Ectodermal cell (in vitro differentiated cells): ENCODE results near the gene IRF5.

Experiments used
- H3K27ac ChIP-seq: 2 replicates; pipeline ENCODE4 v1.7.0; 2013; ENCODE audit warnings: mild to moderate bottlenecking, low read depth, low read length; ENCODE audit not compliant: insufficient read depth, poor library complexity, severe bottlenecking
- H3K27me3 ChIP-seq: 2 replicates; pipeline ENCODE4 v1.7.0; 2013; ENCODE audit warnings: mild to moderate bottlenecking, low read length; ENCODE audit not compliant: insufficient read depth, control insufficient read depth, poor library complexity, severe bottlenecking
- H3K36me3 ChIP-seq: one replicate; pipeline ENCODE4 v1.7.0; 2013; ENCODE audit warnings: low read length; ENCODE audit not compliant: control insufficient read depth, insufficient read depth
- H3K4me1 ChIP-seq: one replicate; pipeline ENCODE4 v1.7.0; 2013; ENCODE audit warnings: low read length; ENCODE audit not compliant: control insufficient read depth, insufficient read depth
- H3K4me3 ChIP-seq: 2 replicates; pipeline ENCODE4 v1.7.0; 2013; ENCODE audit warnings: low read depth, low read length, control low read depth; ENCODE audit not compliant: insufficient read depth
- H3K9me3 ChIP-seq: 2 replicates; pipeline ENCODE4 v1.7.0; 2013; ENCODE audit warnings: mild to moderate bottlenecking, low read length, moderate library complexity; ENCODE audit not compliant: control insufficient read depth
- WGBS, 2 experiments: methylation state at CpG; one replicate each; pipeline ENCODE4 v1.1.7; 2013; ENCODE audit warnings: missing lambda C conversion rate in 2 of 2; 5-methylcytosine and 5-hydroxymethylcytosine counted together

The IRF5 gene

GRCh38 chr7:128932862-128933179 lies 4.9 kb upstream of the IRF5 start:
- Histone ChIP-seq H3K4me3 (no peak overlapping the region), H3K36me3 (no peaks in the 10 kb centered on the region), H3K4me1 (peaks cover 4% of the 10 kb centered on the region), H3K27me3 (peaks cover 34% of the 10 kb centered on the region), H3K27ac (no peak overlapping the region), H3K9me3 (no peaks in the 10 kb centered on the region)
- WGBS, 2 experiments: 91 to 92% methylated on average over 4 of the region's 4 CpGs

- Histone ChIP-seq H3K4me1 (peaks cover 4% of the 10 kb centered on the region), H3K27me3 (peaks cover 40% of the 10 kb centered on the region)
- 78 to 81% methylated on average over 15 of the region's 15 CpGs for WGBS, 2 experiments
These were observed 4.4 kb upstream of the IRF5 start for GRCh38 chr7:128933180-128933891.

GRCh38 chr7:128934361-128935341 lies 3.1 kb upstream of the IRF5 start:
- H3K27ac ChIP-seq: no peak overlapping the region
- no peak overlapping the region for H3K4me3 ChIP-seq
- 82 to 83% methylated on average over 14 of the region's 14 CpGs for WGBS, 2 experiments
- peaks cover 53% of the 10 kb centered on the region for H3K27me3 ChIP-seq
- no peaks in the 10 kb centered on the region for H3K36me3 ChIP-seq
- H3K4me1 ChIP-seq: peaks cover 4% of the 10 kb centered on the region
- no peaks in the 10 kb centered on the region for H3K9me3 ChIP-seq

More at GRCh38 chr7:128933180-128933891, 4.4 kb upstream of the IRF5 start:
- Histone ChIP-seq H3K4me3 (no peak overlapping the region), H3K36me3 (no peaks in the 10 kb centered on the region), H3K9me3 (no peaks in the 10 kb centered on the region), H3K27ac (no peak overlapping the region)

- H3K27me3 ChIP-seq: peaks cover 60% of the 10 kb centered on the region
- 90 to 93% methylated on average over 6 of the region's 6 CpGs for WGBS, 2 experiments
- no peaks in the 10 kb centered on the region for H3K36me3 ChIP-seq
- no peak overlapping the region for H3K4me3 ChIP-seq
- peaks cover 4% of the 10 kb centered on the region for H3K4me1 ChIP-seq
- no peaks in the 10 kb centered on the region for H3K9me3 ChIP-seq
- no peak overlapping the region for H3K27ac ChIP-seq
These were observed 2.4 kb upstream of the IRF5 start for GRCh38 chr7:128935342-128935730.

- H3K4me1 ChIP-seq: peaks cover 4% of the 10 kb centered on the region
- 91 to 92% methylated on average over 4 of the region's 4 CpGs for WGBS, 2 experiments
- no peak overlapping the region for H3K27ac ChIP-seq
- H3K36me3 ChIP-seq: no peaks in the 10 kb centered on the region
- H3K27me3 ChIP-seq: peaks cover 61% of the 10 kb centered on the region
- H3K4me3 ChIP-seq: no peak overlapping the region
- no peaks in the 10 kb centered on the region for H3K9me3 ChIP-seq
These were observed 929 bp upstream of the IRF5 start for GRCh38 chr7:128936798-128937197.

GRCh38 chr7:128937271-128937646 lies 468 bp upstream of the IRF5 start:
- Histone ChIP-seq H3K27ac (no peak overlapping the region), H3K27me3 (peaks cover 61% of the 10 kb centered on the region), H3K36me3 (no peaks in the 10 kb centered on the region), H3K9me3 (no peaks in the 10 kb centered on the region), H3K4me1 (peaks cover 4% of the 10 kb centered on the region), H3K4me3 (peak overlapping the region; percentile 43)
- WGBS, 2 experiments: 76 to 77% methylated on average over 17 of the region's 17 CpGs

- H3K27ac ChIP-seq: no peak overlapping the region
- no peaks in the 10 kb centered on the region for H3K9me3 ChIP-seq
- H3K4me1 ChIP-seq: no peaks in the 10 kb centered on the region
- 5% methylated on average over 30 of the region's 30 CpGs for WGBS, 2 experiments
- H3K36me3 ChIP-seq: no peaks in the 10 kb centered on the region
- H3K27me3 ChIP-seq: peaks cover 61% of the 10 kb centered on the region
- H3K4me3 ChIP-seq: peak overlapping the region; percentile 43
These were observed 882 bp downstream of the IRF5 start for GRCh38 chr7:128938544-128939074.

- Histone ChIP-seq H3K4me3 (no peak overlapping the region), H3K9me3 (no peaks in the 10 kb centered on the region), H3K27me3 (peaks cover 61% of the 10 kb centered on the region), H3K36me3 (no peaks in the 10 kb centered on the region), H3K27ac (no peak overlapping the region), H3K4me1 (no peaks in the 10 kb centered on the region)
- 74 to 82% methylated on average over 7 of the region's 7 CpGs for WGBS, 2 experiments
These were observed 1.5 kb downstream of the IRF5 start for GRCh38 chr7:128939075-128939860.

- Histone ChIP-seq H3K9me3 (no peaks in the 10 kb centered on the region), H3K36me3 (no peaks in the 10 kb centered on the region), H3K27ac (no peak overlapping the region), H3K4me3 (no peak overlapping the region), H3K27me3 (peaks cover 56% of the 10 kb centered on the region), H3K4me1 (no peaks in the 10 kb centered on the region)
- WGBS, 2 experiments: 86 to 88% methylated on average over 18 of the region's 18 CpGs
These were observed 2.2 kb downstream of the IRF5 start for GRCh38 chr7:128939861-128940410.
